GM18951 (cell line): ENCODE measurements around the gene GMDS.

Source experiments
- POLR2A ChIP-seq: IDR thresholded peaks from 4 replicates; pipeline ENCODE4 v1.6.1; 2011; ENCODE audit warnings: mild to moderate bottlenecking; ENCODE audit not compliant: insufficient read length, insufficient read depth; ENCODE audit errors: extremely low read depth
- in situ Hi-C: fragments of 300-500 bp; cut with MboI; formaldehyde crosslinking; loops from one replicate; pipeline ENCODE4 v1.12.0; 2022; ENCODE audit warnings: low sequenced_read_pairs, mixed read lengths, inconsistent platforms; ENCODE audit not compliant: unreplicated experiment

The GMDS gene

GRCh38 chr6:1622220-1622850 is 623.1 kb downstream of the GMDS start:
- TF ChIP-seq POLR2A = no peak
- in situ Hi-C loops = loop anchor here (25.0 kb wide), 1 partner anchor 565 kb away; no protein-coding TSS in a partner anchor

DNA sequence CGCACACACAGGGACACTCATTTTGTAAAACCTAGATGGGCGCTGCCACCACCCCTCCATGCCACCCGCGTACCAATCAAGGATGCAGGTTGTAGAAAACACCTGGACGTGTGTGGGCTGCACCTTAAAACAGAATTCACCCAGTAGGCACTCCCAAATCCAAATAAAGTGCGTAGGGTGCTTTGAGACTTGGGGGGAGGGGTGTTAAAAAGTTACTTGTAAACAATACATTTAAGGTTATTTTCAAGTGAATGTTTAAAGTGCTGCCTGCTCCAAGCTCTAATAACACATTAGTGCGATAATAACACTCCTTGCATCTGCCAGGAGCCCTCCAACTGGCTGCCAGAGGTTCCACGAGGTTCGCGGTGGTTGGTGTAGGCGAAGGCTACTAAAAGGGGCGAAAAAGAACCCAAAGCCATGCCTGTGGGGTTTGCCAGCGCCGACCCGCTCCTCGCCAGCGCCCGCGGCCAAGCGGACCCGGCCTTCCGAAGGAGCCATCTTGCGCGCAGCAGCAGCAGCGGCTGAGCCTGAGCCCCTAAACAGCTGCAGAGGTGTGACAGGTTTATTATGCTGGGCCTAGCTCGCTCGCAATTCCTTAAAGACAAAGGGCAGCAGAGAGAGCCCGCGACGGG is 624.2 kb downstream of the GMDS start:
- in situ Hi-C loops = loop anchor here (25.0 kb wide), 1 partner anchor 566 kb away; no protein-coding TSS in a partner anchor

GRCh38 chr6:1620504-1621069 is 624.8 kb downstream of the GMDS start:
- in situ Hi-C loops = loop anchor here (25.0 kb wide), 1 partner anchor 567 kb away; no protein-coding TSS in a partner anchor
- no peak for TF ChIP-seq POLR2A

More for the DNA sequence above, 624.2 kb downstream of the GMDS start:
- TF ChIP-seq POLR2A = no peak

- no peak for TF ChIP-seq POLR2A
- in situ Hi-C loops = loop anchor here (25.0 kb wide), 1 partner anchor 567 kb away; no protein-coding TSS in a partner anchor
These were observed 625.5 kb downstream of the GMDS start for GRCh38 chr6:1619673-1620503.

DNA sequence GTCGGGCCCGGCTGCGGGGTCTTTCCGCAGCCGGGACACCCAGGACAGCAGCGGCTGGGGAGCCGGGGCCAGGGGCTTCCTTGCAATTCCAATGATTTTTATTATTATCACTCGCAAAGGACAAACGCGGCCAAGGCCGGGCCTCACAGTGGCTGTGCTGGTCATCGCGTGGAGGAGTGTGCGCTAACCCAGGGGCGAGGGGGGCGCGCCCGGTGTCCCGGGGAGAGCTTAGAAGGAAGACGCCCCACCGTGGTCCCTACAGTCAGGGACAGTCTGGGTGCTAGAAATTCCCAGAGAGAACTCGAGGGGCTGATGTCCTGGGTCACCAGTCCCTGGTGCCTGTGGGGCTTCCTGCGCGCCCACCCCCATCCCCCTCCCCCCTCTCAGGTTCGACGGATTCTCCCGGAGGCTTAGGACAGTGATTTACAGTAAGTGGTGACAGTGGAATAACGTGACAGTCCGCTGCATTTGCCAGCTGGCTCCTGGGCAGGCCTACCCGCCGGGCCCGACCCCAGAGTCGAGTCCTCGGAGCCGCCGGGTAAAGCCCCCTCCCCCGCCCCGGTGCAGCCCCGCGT is 626.2 kb downstream of the GMDS start:
- in situ Hi-C loops = loop anchor here (25.0 kb wide), 1 partner anchor 568 kb away; no protein-coding TSS in a partner anchor
- TF ChIP-seq POLR2A = no peak

DNA sequence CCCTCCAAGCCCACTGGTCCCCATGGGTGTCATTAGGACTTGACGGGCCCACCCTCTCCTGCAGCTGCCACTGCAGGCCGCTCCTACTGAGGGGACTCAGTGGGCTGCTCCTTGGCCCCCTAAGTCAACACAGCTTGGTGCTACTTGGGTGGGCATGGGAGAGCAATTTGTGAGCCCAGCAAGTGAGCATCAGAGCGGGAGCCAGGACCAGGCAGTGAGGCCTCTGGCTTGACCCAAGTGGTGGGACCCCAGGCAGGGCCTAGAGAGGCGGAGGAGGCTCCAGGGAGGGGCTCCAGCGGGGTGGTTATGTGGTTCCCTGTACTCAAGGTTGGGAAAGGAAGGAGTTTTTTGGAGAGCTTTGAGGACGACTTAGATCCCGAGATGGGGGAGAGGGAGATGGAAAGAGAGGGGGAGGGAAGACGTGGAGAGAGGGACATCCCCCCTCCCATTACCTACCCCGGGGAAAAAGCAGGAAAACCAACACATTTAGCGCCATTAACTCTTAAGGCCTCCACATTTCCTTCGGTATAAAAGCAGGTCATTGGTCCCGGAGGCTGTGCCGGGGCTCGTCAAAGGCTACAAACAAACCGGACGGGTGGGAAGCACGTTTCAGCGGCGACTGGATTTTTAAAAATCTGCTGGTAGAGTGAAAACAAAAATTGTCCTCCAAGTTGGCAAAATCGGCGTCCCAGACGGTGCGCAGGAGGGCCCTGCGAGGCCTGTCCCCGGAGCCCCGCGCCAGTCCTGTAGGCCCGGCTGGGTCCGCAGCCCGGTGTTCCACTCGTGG is 626.9 kb downstream of the GMDS start:
- in situ Hi-C loops = loop anchor here (25.0 kb wide), 1 partner anchor 569 kb away; no protein-coding TSS in a partner anchor
- no peak for TF ChIP-seq POLR2A

GRCh38 chr6:1617466-1618310 is 627.7 kb downstream of the GMDS start:
- in situ Hi-C loops = loop anchor here (25.0 kb wide), 1 partner anchor 570 kb away; no protein-coding TSS in a partner anchor
- TF ChIP-seq POLR2A = no peak

GRCh38 chr6:1616701-1617463 is 628.5 kb downstream of the GMDS start:
- in situ Hi-C loops = loop anchor here (25.0 kb wide), 1 partner anchor 570 kb away; no protein-coding TSS in a partner anchor
- no peak for TF ChIP-seq POLR2A

DNA sequence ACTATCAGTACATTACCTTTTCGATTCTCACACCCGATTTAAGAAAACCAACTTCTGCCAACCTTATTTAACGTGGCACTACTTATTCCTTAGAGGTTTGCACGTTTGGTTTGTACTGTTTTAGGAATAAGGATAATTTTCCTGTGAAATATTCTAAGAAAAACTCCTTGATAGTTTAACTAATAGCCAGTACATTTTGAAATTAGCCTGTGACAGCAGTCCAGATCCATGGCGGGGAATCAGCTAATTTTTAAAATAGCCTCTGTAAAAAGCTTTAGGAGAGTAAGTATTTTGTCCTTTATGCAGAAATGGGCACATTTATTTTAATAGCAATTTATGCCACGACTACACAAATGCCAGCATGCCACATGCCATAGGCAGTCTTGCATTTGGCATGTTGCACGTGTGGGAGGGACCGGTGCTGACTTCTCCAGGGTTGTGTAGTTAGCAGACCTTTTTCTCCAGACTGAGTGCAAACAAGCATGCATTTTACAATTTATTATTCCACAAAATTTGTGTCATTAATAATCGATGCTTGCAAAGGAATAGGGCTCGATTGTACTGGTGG is 629.5 kb downstream of the GMDS start:
- in situ Hi-C loops = loop anchor here (25.0 kb wide), 1 partner anchor 571 kb away; no protein-coding TSS in a partner anchor
- no peak for TF ChIP-seq POLR2A

- in situ Hi-C loops = loop anchor here (25.0 kb wide), 1 partner anchor 572 kb away; no protein-coding TSS in a partner anchor
- TF ChIP-seq POLR2A = no peak
These were observed 630.1 kb downstream of the GMDS start for GRCh38 chr6:1615151-1615852.
